ENCODE measurements around the gene TMEM8B. TPM values are rescaled to one million over a fixed set of nuclear protein-coding genes. Genes with fewer than 3 reads are reported as not detected.

Gene TMEM8B
- polyA plus RNA-seq, 1 donor (not counting 4 experiments of a cell fraction or from before 2014, with no cell fraction given): 1.3 TPM

- Histone ChIP-seq H3K79me2 (ENCODE audit: control insufficient read depth, insufficient read depth, low read length) (no peaks in the 10 kb centered on the region), H3K9me1 (ENCODE audit: control insufficient read depth, extremely low read depth, insufficient read depth, low read length) (no peaks in the 10 kb centered on the region), H4K20me1 (ENCODE audit: control insufficient read depth, extremely low read depth, insufficient read depth, low read length) (no peaks in the 10 kb centered on the region), H3K4me2 (ENCODE audit: control insufficient read depth, extremely low read depth, insufficient read depth, low read depth, low read length) (no peak overlapping the region), H3K9me3 (ENCODE audit: control insufficient read depth, low read depth, low read length) (no peaks in the 10 kb centered on the region), H3K4me3 (ENCODE audit: control insufficient read depth in 2 of 3, extremely low read depth in 1 of 3, insufficient read depth in 2 of 3, low read depth in 1 of 3, low read length in 3 of 3) (no peak overlapping the region), H2AFZ (ENCODE audit: control insufficient read depth, low read length) (peak overlapping the region; percentile 47), H3K36me3 (ENCODE audit: control insufficient read depth in 2 of 2, extremely low read depth in 1 of 2, insufficient read depth in 2 of 2, low read length in 2 of 2) (no peaks in the 10 kb centered on the region), H3K9ac (ENCODE audit: control insufficient read depth, extremely low read depth, insufficient read depth, low read length) (no peak overlapping the region), H3K27me3 (ENCODE audit: control insufficient read depth, extremely low read depth, insufficient read depth, low read length) (no peaks in the 10 kb centered on the region), H3K27ac (ENCODE audit: control insufficient read depth, insufficient read depth, low read length) (no peak overlapping the region), H3K4me1 (ENCODE audit: control insufficient read depth, extremely low read depth, insufficient read depth, low read length) (peaks cover 4% of the 10 kb centered on the region)
- dilution Hi-C loops (cut with MboI; ENCODE audit: extremely low pct_ligation_motif_present, low sequenced_read_pairs): no loop called here
- FAIRE-seq: peak; percentile 93
- peak; percentile 32 for DNase-seq (ENCODE audit: low read depth, low spot score)
- TF ChIP-seq EZH2 (IDR thresholded peaks at IDR 0.05; ENCODE audit: low read length): no peak
- TF ChIP-seq CTCF (optimal IDR thresholded peaks at IDR 0.05 in 1 of 3, IDR thresholded peaks at IDR 0.05 in 1 of 3, conservative IDR thresholded peaks at IDR 0.05 in 1 of 3; ENCODE audit: extremely low read depth in 1 of 3, insufficient read depth in 2 of 3, low read length in 3 of 3): peak; percentile 88 to 97 (median 91)
These were observed 38.4 kb upstream of the TMEM8B start for GRCh38 chr9:35790385-35791296.

- no peaks in the 10 kb centered on the region for H4K20me1 ChIP-seq (ENCODE audit: control insufficient read depth, extremely low read depth, insufficient read depth, low read length)
- no peaks in the 10 kb centered on the region for H3K36me3 ChIP-seq (ENCODE audit: control insufficient read depth in 2 of 2, extremely low read depth in 1 of 2, insufficient read depth in 2 of 2, low read length in 2 of 2)
- H3K9ac ChIP-seq (ENCODE audit: control insufficient read depth, extremely low read depth, insufficient read depth, low read length): peak within 1 kb of the TSS; percentile 33
- dilution Hi-C loops (cut with MboI; ENCODE audit: extremely low pct_ligation_motif_present, low sequenced_read_pairs): no loop called here
- peak within 1 kb of the TSS in 2 of 3 experiments; percentile 15 to 33 for H3K4me3 ChIP-seq (ENCODE audit: control insufficient read depth in 2 of 3, extremely low read depth in 1 of 3, insufficient read depth in 2 of 3, low read depth in 1 of 3, low read length in 3 of 3)
- no peaks in the 10 kb centered on the region for H3K9me1 ChIP-seq (ENCODE audit: control insufficient read depth, extremely low read depth, insufficient read depth, low read length)
- H3K27me3 ChIP-seq (ENCODE audit: control insufficient read depth, extremely low read depth, insufficient read depth, low read length): no peaks in the 10 kb centered on the region
- H3K4me1 ChIP-seq (ENCODE audit: control insufficient read depth, extremely low read depth, insufficient read depth, low read length): peaks cover 9% of the 10 kb centered on the region
- H2AFZ ChIP-seq (ENCODE audit: control insufficient read depth, low read length): peak within 1 kb of the TSS; percentile 56
- peak within 1 kb of the TSS; percentile 32 for H3K4me2 ChIP-seq (ENCODE audit: control insufficient read depth, extremely low read depth, insufficient read depth, low read depth, low read length)
- H3K79me2 ChIP-seq (ENCODE audit: control insufficient read depth, insufficient read depth, low read length): no peaks in the 10 kb centered on the region
- no peak within 1 kb of the TSS for H3K27ac ChIP-seq (ENCODE audit: control insufficient read depth, insufficient read depth, low read length)
- DNase-seq (ENCODE audit: low read depth, low spot score) (no peak), FAIRE-seq (no peak)
- TF ChIP-seq CTCF (optimal IDR thresholded peaks at IDR 0.05 in 1 of 3, IDR thresholded peaks at IDR 0.05 in 1 of 3, conservative IDR thresholded peaks at IDR 0.05 in 1 of 3; ENCODE audit: extremely low read depth in 1 of 3, insufficient read depth in 2 of 3, low read length in 3 of 3): no peak
- TF ChIP-seq EZH2 (IDR thresholded peaks at IDR 0.05; ENCODE audit: low read length): no peak
- no peaks in the 10 kb centered on the region for H3K9me3 ChIP-seq (ENCODE audit: control insufficient read depth, low read depth, low read length)
These were observed 37.6 kb upstream of the TMEM8B start, which contains the start of gene NPR2 for GRCh38 chr9:35791297-35791921. TSS of gene NPR2 (plus strand) at chr9:35791591. CDS start at chr9:35792409, 818 bp downstream.
